OCI-LY1 (cell line): ENCODE data around the gene CMIP.

Experiments
- CTCF ChIP-seq: fragments of 200-600 bp; sonication (generic), shearing (Covaris generic); IDR thresholded peaks from 2 replicates; pipeline ENCODE4 v1.5.1; 2017; ENCODE audit warnings: mild to moderate bottlenecking, antibody characterized with exemption, low read length, moderate library complexity, mixed read lengths
- EZH2 ChIP-seq: fragments of 200-600 bp; sonication (generic), shearing (Covaris generic); IDR thresholded peaks from 2 replicates; pipeline ENCODE4 v1.8.0; 2017; ENCODE audit warnings: borderline replicate concordance, mixed run types, mild to moderate bottlenecking, antibody characterized with exemption, low read length, moderate library complexity, mixed read lengths

- TF ChIP-seq CTCF: peak; percentile 21; the same call in 1 of the 2 replicates
- no peak for TF ChIP-seq EZH2
Observed at GRCh38 chr16:81481207-81481821, 36.7 kb downstream of the CMIP start.
